ENCODE results near the gene TRERF1.

The TRERF1 gene

GRCh38 chr6:42260972-42261371 lies 190.8 kb downstream of the TRERF1 start:
- H3K27ac ChIP-seq: no peak overlapping the region
- TF ChIP-seq CTCF (conservative IDR thresholded peaks at IDR 0.05): peak; percentile 76

- H3K27ac ChIP-seq: no peak overlapping the region
- no peak for TF ChIP-seq CTCF (conservative IDR thresholded peaks at IDR 0.05)
These were observed 191.3 kb downstream of the TRERF1 start for GRCh38 chr6:42260396-42260888.

GRCh38 chr6:42259841-42260395 lies 191.8 kb downstream of the TRERF1 start:
- TF ChIP-seq CTCF (conservative IDR thresholded peaks at IDR 0.05): no peak
- no peak overlapping the region for H3K27ac ChIP-seq

- no peak overlapping the region for H3K27ac ChIP-seq
- TF ChIP-seq CTCF (conservative IDR thresholded peaks at IDR 0.05): no peak
These were observed 192.4 kb downstream of the TRERF1 start for GRCh38 chr6:42259286-42259685.

- TF ChIP-seq CTCF (conservative IDR thresholded peaks at IDR 0.05): no peak
- no peak overlapping the region for H3K27ac ChIP-seq
These were observed 194.1 kb downstream of the TRERF1 start for GRCh38 chr6:42257614-42258013.

GRCh38 chr6:42257063-42257462 lies 194.7 kb downstream of the TRERF1 start:
- no peak overlapping the region for H3K27ac ChIP-seq
- no peak for TF ChIP-seq CTCF (conservative IDR thresholded peaks at IDR 0.05)

GRCh38 chr6:42255050-42255449 lies 196.7 kb downstream of the TRERF1 start:
- H3K27ac ChIP-seq: no peak overlapping the region
- no peak for TF ChIP-seq CTCF (conservative IDR thresholded peaks at IDR 0.05)
